ENCODE data around the gene EIPR1. TPM values are rescaled to one million over a fixed set of nuclear protein-coding genes. Genes with fewer than 3 reads are reported as not detected.

EIPR1 gene
- total and polyA plus RNA-seq, 2 of the 13 experiments (the other 11 are each of a cell fraction or from before 2014, with no cell fraction given), result 70.0 to 96.3 TPM

GRCh38 chr2:3379647-3380534 lies 2.3 kb upstream of the EIPR1 start, which contains the start of gene TRAPPC12 (continued):
- TF ChIP-seq ZBTB34 (CRISPR knock-in tag; IDR thresholded peaks at IDR 0.05), result peak; percentile 23; the same call in 1 of the 2 replicates
- TF ChIP-seq SNRNP70 (IDR thresholded peaks at IDR 0.05; ENCODE audit: low read depth, low read length), result no peak
- TF ChIP-seq ZNF354B (CRISPR knock-in tag; IDR thresholded peaks at IDR 0.05), result no peak
- peak; percentile 72 for TF ChIP-seq TFE3 (CRISPR knock-in tag; IDR thresholded peaks at IDR 0.05)
- 0 out of 2 replicates have a peak, but pooled peaks have one; percentile 39 for TF ChIP-seq NFE2 (CRISPR knock-in tag; IDR thresholded peaks at IDR 0.05)
- TF ChIP-seq SUZ12 (IDR thresholded peaks at IDR 0.05; ENCODE audit: low read depth, low read length), result no peak
- TF ChIP-seq CBFB (CRISPR knock-in tag; IDR thresholded peaks at IDR 0.05), result peak; percentile 84
- TF ChIP-seq ZNF143 (CRISPR knock-in tag; IDR thresholded peaks at IDR 0.05), result no peak
- TF ChIP-seq HMG20B (CRISPR knock-in tag; conservative IDR thresholded peaks at IDR 0.05), result 0 out of 2 replicates have a peak, but pooled peaks have one; percentile 10
- no peak for TF ChIP-seq RFX1 (IDR thresholded peaks at IDR 0.05)
- TF ChIP-seq ZNF333 (CRISPR knock-in tag; IDR thresholded peaks at IDR 0.05; ENCODE audit: borderline replicate concordance), result peak; percentile 97
- TF ChIP-seq ZNF280D (CRISPR knock-in tag; IDR thresholded peaks at IDR 0.05), result peak; percentile 97
- peak; percentile 16 for TF ChIP-seq DBP (CRISPR knock-in tag; IDR thresholded peaks at IDR 0.05; ENCODE audit: not compliant biosample characterization)
- TF ChIP-seq NCOA1 (CRISPR knock-in tag; IDR thresholded peaks at IDR 0.05), result peak; percentile 98
- peak; percentile 95; the same call in 1 of the 2 replicates for TF ChIP-seq ZBTB4 (CRISPR knock-in tag; IDR thresholded peaks at IDR 0.05; ENCODE audit: borderline replicate concordance)
- TF ChIP-seq SMYD3 (CRISPR knock-in tag; IDR thresholded peaks at IDR 0.05), result no peak; the same call in 1 of the 2 replicates
- TF ChIP-seq TRIM22 (IDR thresholded peaks at IDR 0.05), result no peak

Measured in HepG2 (cell line).